C4-2B (cell line): Measurements from ENCODE around the gene SLCO4A1.

Experiments
- H3K27ac ChIP-seq: fragments of 450-650 bp; 2 replicates; pipeline ENCODE4 v1.5.1; 2017
- ZFX ChIP-seq: fragments of 450-650 bp; IDR thresholded peaks from 2 replicates; pipeline ENCODE4 v1.6.1; 2017
- TF ChIP-seq, protein P1 (sequence below): fragments of 450-650 bp; conservative IDR thresholded peaks from 2 replicates; pipeline ENCODE4 v1.5.1; 2017; ENCODE audit warnings: mild to moderate bottlenecking

The SLCO4A1 gene

DNA sequence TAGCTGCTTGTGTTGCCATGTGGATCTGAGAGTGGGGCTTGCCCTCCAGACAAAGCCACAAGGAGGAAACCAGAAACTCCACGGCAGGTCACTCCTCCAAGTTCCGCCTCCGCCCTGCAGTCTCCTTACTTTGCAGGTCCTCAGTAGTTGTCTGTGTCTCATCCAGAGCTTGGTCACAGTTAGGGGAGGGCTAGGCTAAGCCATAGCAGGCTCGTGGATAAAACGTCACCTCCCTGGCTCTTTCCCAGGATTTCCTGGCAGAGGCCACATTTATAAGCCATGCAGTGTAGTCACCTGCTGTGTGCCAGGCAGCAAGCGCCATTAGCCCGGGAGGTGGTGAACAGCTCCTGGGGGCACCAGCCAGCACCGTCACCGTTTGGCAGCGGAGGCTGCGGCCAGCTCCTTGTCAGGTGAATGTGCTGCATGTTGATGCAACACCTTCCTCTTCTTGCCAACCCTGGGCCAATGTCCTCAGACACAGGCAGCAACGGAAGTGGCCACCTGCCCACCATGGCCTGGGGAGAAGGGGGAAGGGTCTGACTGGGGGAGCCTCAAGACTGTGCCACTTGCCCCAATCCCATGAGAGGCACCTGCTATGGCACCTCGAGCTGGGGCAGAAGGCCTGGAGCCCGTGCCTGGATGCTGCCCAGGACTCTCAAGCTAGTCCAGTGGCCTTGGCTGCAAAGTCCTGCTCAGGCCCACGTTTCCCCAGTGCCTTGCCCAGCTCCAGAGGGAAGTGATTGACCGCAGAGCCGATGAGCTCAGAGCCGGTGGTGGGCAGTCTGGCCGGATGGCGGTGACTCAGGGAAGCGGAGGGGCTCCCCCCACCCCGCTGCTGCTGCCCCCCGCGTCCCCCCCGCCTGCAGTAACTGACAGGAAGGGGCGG is 39.0 kb upstream of the SLCO4A1 start:
- TF ChIP-seq ZFX = no peak
- TF ChIP-seq, protein P1, sequence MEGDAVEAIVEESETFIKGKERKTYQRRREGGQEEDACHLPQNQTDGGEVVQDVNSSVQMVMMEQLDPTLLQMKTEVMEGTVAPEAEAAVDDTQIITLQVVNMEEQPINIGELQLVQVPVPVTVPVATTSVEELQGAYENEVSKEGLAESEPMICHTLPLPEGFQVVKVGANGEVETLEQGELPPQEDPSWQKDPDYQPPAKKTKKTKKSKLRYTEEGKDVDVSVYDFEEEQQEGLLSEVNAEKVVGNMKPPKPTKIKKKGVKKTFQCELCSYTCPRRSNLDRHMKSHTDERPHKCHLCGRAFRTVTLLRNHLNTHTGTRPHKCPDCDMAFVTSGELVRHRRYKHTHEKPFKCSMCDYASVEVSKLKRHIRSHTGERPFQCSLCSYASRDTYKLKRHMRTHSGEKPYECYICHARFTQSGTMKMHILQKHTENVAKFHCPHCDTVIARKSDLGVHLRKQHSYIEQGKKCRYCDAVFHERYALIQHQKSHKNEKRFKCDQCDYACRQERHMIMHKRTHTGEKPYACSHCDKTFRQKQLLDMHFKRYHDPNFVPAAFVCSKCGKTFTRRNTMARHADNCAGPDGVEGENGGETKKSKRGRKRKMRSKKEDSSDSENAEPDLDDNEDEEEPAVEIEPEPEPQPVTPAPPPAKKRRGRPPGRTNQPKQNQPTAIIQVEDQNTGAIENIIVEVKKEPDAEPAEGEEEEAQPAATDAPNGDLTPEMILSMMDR = no peak
- peak overlapping the region; percentile 66 for H3K27ac ChIP-seq

DNA sequence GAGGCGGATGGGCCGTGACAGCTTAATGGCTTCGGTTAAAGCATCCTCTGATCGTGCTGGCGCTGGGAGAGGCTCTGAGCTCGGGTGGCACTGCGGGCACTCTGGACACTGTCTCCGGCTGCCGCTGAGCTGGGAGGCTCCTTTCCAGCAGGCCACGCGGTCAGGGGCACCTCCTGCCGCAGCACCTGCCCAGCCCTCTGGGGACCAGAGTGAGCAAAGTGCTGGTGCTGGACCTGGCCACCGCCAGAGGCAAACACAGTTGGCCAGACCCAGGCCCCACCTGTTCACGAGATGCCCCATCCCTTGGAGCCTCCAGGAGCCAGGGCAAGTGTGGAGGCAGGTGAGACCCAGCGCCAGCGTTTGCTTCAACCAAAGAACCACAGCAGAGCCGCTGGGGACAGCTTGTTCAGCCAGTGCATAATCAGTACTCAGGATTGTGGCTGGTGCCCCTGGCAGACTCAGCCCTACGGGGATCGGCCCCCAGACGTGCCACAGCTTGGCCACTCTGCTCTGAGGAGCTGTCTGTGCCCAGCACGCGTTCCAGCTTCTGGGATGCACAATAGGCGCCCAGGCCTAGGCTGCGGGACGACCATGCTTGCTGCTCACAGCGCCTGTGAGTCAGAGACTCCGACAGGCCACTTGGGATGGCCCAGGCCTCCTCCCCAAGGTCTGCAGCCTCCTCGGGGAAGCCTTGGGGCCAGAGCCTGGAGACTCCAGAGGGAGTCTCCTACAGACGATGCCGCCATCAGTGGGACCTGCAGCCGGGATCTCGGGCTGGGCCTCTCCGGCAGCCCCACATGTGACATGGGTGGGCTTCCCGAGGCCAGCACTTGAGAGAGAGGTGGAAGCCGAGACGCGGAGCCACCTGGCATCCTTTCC is 38.2 kb upstream of the SLCO4A1 start:
- TF ChIP-seq ZFX = no peak
- TF ChIP-seq, protein P1 = no peak
- peak overlapping the region; percentile 66 for H3K27ac ChIP-seq

DNA sequence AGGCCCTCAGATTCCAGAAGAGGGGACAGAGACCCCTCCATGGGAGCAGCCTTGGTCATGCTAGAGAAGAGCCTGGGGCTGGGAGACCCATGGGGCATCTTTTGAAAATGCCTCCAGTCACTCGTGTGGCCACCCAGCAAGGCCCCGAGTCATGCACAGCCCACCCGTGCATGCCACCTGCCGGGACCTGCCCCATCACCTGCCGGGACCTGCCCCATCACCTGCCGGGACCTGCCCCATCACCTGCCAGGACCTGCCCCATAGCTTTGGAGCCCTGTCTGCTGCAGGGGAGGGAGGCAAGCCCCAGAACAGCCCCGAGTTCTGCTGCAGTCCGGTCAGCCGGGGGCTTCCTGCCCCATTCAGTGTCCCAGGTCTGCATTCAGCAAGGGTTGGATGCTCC is 37.5 kb upstream of the SLCO4A1 start:
- TF ChIP-seq, protein P1 = no peak
- TF ChIP-seq ZFX = no peak
- no peak overlapping the region; the same call in 1 of the 2 replicates for H3K27ac ChIP-seq

DNA sequence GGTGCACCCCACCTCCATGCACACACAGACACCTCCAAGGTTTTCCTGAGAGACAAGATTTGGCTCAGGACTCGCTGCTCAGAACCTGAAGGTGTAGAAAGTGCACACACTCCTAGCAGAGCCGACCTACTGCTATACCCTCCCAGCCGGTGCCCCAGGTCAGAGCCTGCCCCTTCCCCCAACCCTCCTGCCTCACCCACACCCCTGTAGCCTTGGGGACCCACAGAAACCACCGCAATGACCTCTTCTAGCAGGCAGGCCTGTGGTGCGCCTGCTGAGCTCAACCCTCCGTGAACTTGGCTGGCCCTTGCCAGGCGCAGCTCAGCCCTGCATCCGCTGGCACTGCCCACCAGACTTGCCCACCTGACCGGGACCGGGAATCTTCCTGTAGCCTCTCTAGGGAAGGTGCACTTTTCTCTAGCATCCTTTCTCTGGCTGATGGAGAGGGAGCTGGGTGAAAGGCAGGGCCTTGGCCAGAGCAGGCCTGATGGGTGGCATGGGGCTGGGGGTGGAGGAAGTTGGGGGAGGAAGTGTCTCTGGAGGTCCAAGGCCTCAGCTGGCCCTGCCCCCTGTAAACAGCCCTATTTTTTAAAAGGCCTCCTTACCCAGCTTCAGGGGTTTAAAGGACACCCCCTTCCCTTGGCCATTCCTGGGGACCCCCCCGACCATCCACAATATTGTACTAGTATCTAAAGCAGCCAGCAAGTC is 36.9 kb upstream of the SLCO4A1 start:
- H3K27ac ChIP-seq = peak overlapping the region; percentile 63
- TF ChIP-seq, protein P1 = no peak
- TF ChIP-seq ZFX = no peak

DNA sequence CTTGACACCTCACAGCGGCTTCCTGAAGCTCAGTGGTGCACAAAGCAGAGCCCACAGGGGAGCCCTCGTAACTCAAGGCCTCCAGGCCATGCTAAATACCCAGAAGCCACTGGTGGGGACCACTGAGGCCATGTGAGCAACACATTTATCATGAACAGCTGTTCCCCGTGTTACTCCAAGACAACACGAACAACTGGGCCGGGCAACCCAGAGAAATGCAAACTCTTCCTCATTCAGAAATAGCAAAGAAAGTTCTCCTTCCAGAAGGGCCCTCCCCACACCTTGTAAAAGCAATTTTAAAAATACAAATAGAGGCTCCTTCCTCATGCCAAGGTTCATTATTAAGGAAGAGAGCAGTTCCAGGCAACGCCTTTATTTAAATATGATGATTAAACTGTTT is 36.3 kb upstream of the SLCO4A1 start:
- H3K27ac ChIP-seq = peak overlapping the region; percentile 63
- TF ChIP-seq, protein P1 = no peak
- TF ChIP-seq ZFX = no peak

DNA sequence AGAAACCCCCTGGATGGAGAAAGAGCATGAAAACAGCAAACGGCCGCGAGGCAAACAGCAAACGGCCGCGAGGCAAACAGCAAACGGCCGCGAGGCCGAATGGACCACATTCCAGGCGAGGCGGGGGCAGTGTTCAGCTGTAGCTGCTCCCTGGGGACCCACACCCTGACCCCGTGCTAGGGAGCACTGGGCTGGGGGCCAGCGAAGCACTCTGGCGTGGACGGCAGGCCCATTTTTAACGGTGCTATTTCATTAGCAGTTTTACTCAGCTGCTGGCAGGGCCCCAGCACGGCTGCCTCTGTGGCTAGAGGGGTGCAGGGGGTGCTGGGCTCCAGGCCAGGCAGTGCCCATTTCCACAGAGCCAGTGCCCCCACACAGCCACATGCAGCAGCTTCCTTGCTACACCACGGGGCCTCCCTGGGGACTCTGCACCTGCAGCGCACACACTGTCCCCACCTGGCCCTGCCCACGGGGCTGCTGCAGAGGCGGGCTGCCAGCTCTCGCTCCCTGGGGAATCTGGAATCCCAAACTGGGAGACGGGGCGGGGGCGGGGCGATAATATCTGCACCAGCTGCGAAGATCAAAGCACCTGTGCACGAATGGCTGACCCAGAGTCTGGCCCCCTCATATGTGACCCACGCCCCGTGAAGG is 35.6 kb upstream of the SLCO4A1 start:
- H3K27ac ChIP-seq = peak overlapping the region; percentile 63
- TF ChIP-seq ZFX = no peak; the same call in 1 of the 2 replicates
